Measurements from ENCODE around the gene ACAA1.

ACAA1 gene

GRCh38 chr3:38154033-38154494, 17.1 kb upstream of the ACAA1 start:
- FAIRE-seq, result no peak
- DNase-seq (ENCODE audit: insufficient read length, low spot score), result no peak
- TF ChIP-seq, protein P1, sequence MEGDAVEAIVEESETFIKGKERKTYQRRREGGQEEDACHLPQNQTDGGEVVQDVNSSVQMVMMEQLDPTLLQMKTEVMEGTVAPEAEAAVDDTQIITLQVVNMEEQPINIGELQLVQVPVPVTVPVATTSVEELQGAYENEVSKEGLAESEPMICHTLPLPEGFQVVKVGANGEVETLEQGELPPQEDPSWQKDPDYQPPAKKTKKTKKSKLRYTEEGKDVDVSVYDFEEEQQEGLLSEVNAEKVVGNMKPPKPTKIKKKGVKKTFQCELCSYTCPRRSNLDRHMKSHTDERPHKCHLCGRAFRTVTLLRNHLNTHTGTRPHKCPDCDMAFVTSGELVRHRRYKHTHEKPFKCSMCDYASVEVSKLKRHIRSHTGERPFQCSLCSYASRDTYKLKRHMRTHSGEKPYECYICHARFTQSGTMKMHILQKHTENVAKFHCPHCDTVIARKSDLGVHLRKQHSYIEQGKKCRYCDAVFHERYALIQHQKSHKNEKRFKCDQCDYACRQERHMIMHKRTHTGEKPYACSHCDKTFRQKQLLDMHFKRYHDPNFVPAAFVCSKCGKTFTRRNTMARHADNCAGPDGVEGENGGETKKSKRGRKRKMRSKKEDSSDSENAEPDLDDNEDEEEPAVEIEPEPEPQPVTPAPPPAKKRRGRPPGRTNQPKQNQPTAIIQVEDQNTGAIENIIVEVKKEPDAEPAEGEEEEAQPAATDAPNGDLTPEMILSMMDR (IDR thresholded peaks at IDR 0.05; ENCODE audit: insufficient read depth, missing control alignments), result no peak

DNA sequence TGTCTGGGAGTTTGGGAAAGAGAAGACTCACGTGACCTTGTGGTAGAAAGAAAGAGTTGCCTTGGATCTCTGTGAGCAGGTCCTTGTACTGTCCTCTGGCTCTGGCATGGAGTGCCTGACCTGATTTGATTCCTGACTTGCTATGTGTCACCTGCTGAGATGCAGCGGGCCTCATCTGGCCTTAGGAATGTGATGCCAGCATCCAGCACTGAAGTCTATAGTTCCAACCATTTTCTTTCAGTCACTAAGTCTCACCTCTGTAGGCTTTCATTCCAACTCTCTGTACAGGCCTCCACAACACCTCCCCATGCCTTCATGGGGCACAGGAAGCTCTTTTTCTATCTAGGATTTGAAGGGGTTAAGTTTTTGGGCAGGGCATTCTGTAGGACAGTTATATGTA, 16.3 kb upstream of the ACAA1 start:
- FAIRE-seq (no peak), DNase-seq (ENCODE audit: insufficient read length, low spot score) (no peak)
- TF ChIP-seq, protein P1 (IDR thresholded peaks at IDR 0.05; ENCODE audit: insufficient read depth, missing control alignments), result no peak

DNA sequence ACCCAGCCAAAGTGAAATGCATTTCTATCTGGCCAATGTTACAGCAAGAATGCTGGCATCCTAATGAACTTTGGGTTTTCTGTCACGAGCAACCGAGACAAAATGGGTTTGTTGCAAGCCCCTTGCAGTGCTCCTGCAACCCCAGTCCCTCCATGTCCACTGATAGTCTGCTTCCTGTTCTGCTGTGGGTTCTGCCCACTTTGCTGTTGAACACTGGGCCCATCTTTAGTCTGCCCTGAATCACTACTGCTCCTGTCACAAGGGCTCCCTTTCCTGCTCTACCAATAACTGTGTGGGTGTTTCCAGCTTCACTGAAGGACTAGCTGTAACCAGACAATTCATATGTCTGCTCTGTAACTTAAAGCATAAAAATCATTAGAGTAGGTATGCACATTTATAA, 15.7 kb upstream of the ACAA1 start:
- DNase-seq (ENCODE audit: insufficient read length, low spot score) (no peak), FAIRE-seq (no peak)

DNA sequence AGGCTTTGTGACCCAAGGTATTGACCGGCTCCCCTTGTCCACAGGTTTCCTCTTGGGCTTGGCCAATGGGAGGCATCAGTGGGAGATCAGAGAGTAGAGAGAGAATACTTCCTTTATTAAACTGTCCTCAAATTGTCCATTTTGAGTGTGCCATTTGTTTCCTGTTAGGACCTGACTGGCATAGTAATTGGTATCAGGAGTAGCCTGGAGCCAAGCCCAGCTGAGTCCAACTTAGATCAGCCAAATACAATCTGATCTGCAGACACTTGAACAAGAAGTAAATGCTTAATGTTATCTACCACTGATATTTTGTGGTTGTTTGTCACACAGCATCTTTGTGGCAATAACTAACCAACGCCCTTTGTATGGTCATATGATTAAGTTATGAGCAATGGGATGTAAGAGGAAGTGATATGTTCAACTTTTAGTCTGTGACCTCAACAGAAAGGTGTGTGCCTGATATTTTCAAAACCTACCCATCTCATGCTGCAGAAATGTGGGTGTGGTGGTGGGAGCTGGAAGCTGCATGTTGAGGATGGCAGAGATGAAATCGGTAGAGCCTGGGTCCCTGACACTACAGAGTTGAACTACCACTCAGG, 14.8 kb upstream of the ACAA1 start:
- TF ChIP-seq, protein P1 (IDR thresholded peaks at IDR 0.05; ENCODE audit: insufficient read depth, missing control alignments), result no peak
- DNase-seq (ENCODE audit: insufficient read length, low spot score) (no peak), FAIRE-seq (no peak)

More for the DNA sequence above, 15.7 kb upstream of the ACAA1 start:
- TF ChIP-seq, protein P1 (IDR thresholded peaks at IDR 0.05; ENCODE audit: insufficient read depth, missing control alignments), result no peak

- TF ChIP-seq, protein P1 (IDR thresholded peaks at IDR 0.05; ENCODE audit: insufficient read depth, missing control alignments), result no peak
- FAIRE-seq, result no peak
Measured at GRCh38 chr3:38150780-38151528, 14.0 kb upstream of the ACAA1 start.

DNA sequence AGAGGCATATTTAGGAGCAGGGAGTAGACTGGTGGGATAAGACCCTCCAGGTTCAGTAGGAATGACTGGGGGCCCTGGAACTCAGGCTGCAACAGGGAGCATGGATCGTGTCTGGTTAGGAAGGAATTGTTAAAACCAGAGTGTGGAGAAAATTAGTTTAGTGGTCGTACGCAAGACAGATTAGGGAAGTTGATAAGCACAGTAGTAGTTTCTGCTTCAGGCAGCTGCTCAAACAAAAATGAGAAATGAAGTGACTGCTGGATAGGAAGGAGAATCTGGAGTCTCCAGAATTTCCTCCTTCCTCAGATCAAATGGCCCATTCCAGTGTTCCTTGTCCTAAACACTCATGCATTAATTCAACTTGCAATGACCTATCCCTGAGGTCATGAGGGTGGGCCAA, 12.8 kb upstream of the ACAA1 start:
- no peak for FAIRE-seq
- TF ChIP-seq, protein P1 (IDR thresholded peaks at IDR 0.05; ENCODE audit: insufficient read depth, missing control alignments), result no peak
- DNase-seq (ENCODE audit: insufficient read length, low spot score), result no peak

More at GRCh38 chr3:38150780-38151528, 14.0 kb upstream of the ACAA1 start:
- no peak for DNase-seq (ENCODE audit: insufficient read length, low spot score)

Data from D721Med (cell line).